HepG2 (cell line): ENCODE measurements around the gene ITCH. TPM values are rescaled to one million over a fixed set of nuclear protein-coding genes. Genes with fewer than 3 reads are reported as not detected.

Experiments
- CEBPG ChIP-seq: IDR thresholded peaks from 2 replicates; pipeline ENCODE4 v1.6.1; 2016
- CHCHD3 ChIP-seq: sonication (generic); formaldehyde crosslinking; IDR thresholded peaks from 2 replicates; pipeline ENCODE4 v1.8.0; 2022; ENCODE audit warnings: mild to moderate bottlenecking, missing genetic modification reagents, moderate library complexity
- FOSL2 ChIP-seq: sonication (generic); formaldehyde crosslinking; IDR thresholded peaks from 2 replicates; pipeline ENCODE4 v1.4.0; 2020; ENCODE audit warnings: missing genetic modification reagents
- IRF2 ChIP-seq: IDR thresholded peaks from 2 replicates; pipeline ENCODE4 v1.6.1; 2018; ENCODE audit warnings: missing genetic modification reagents, missing compliant biosample characterization
- MEIS1 ChIP-seq: sonication (generic); formaldehyde crosslinking; IDR thresholded peaks from 2 replicates; pipeline ENCODE4 v1.9.0; 2021; ENCODE audit warnings: mild to moderate bottlenecking, missing genetic modification reagents, moderate library complexity, borderline replicate concordance
- MEIS2 ChIP-seq: sonication (generic); formaldehyde crosslinking; IDR thresholded peaks from 2 replicates; pipeline ENCODE4 v1.9.0; 2021; ENCODE audit warnings: mild to moderate bottlenecking, missing genetic modification reagents
- MTA3 ChIP-seq: sonication (generic); formaldehyde crosslinking; IDR thresholded peaks from 2 replicates; pipeline ENCODE4 v1.4.0; 2020; ENCODE audit warnings: missing genetic modification reagents
- MXI1 ChIP-seq: IDR thresholded peaks from 3 replicates; pipeline ENCODE4 v1.6.1; 2012; ENCODE audit warnings: low read depth, low read length, inconsistent platforms, borderline replicate concordance
- NCOR1 ChIP-seq: fragments of 200-600 bp; sonication (generic); IDR thresholded peaks from 2 replicates; pipeline ENCODE4 v1.7.0; 2017; ENCODE audit warnings: antibody characterized with exemption, low read length, borderline replicate concordance
- NONO ChIP-seq, 2 experiments: fragments of 450-650 bp in 1 of 2; sonication (generic) in 1 of 2; formaldehyde crosslinking in 1 of 2; IDR thresholded peaks in 1 of 2; conservative IDR thresholded peaks in 1 of 2; 2 replicates each; pipeline versions ENCODE4 v1.6.1 to v1.8.0; 2017 to 2022; ENCODE audit warnings: mild to moderate bottlenecking in 1 of 2, missing genetic modification reagents in 1 of 2, moderate library complexity in 1 of 2
- PAF1 ChIP-seq: IDR thresholded peaks from 2 replicates; pipeline ENCODE4 v1.6.1; 2016; ENCODE audit warnings: missing genetic modification reagents, missing compliant biosample characterization
- PATZ1 ChIP-seq: sonication (generic); formaldehyde crosslinking; IDR thresholded peaks from 2 replicates; pipeline ENCODE4 v1.4.0; 2020; ENCODE audit warnings: missing genetic modification reagents
- SAP130 ChIP-seq: IDR thresholded peaks from 2 replicates; pipeline ENCODE4 v1.6.1; 2016; ENCODE audit warnings: low read depth
- SMC3 ChIP-seq: IDR thresholded peaks from 2 replicates; pipeline ENCODE4 v1.6.1; 2011; ENCODE audit warnings: low read length, improper control_type of control experiment
- SYNCRIP ChIP-seq: fragments of 200-400 bp; formaldehyde crosslinking; IDR thresholded peaks from 2 replicates; pipeline ENCODE4 v1.6.1; 2018; ENCODE audit warnings: mild to moderate bottlenecking, low read depth, low read length; ENCODE audit not compliant: insufficient read depth
- TGIF2 ChIP-seq: IDR thresholded peaks from 2 replicates; pipeline ENCODE4 v1.6.1; 2016; ENCODE audit warnings: control low read depth, missing compliant biosample characterization
- THAP11 ChIP-seq: IDR thresholded peaks from 2 replicates; pipeline ENCODE4 v1.6.1; 2016; ENCODE audit warnings: missing biosample characterization, missing genetic modification reagents
- THRA ChIP-seq: sonication (generic); formaldehyde crosslinking; IDR thresholded peaks from 2 replicates; pipeline ENCODE4 v1.4.0; 2020; ENCODE audit warnings: missing genetic modification reagents, borderline replicate concordance
- XRCC5 ChIP-seq: fragments of 200-400 bp; formaldehyde crosslinking; optimal IDR thresholded peaks from 2 replicates; pipeline ENCODE3; 2017; ENCODE audit warnings: mild to moderate bottlenecking, low read length
- ZBTB33 ChIP-seq: sonication (generic); formaldehyde crosslinking; IDR thresholded peaks from 2 replicates; pipeline ENCODE4 v1.4.0; 2020; ENCODE audit warnings: missing genetic modification reagents
- ZBTB38 ChIP-seq: sonication (generic); formaldehyde crosslinking; IDR thresholded peaks from 2 replicates; pipeline ENCODE4 v1.5.1; 2020; ENCODE audit warnings: mild to moderate bottlenecking, missing genetic modification reagents
- ZKSCAN8 ChIP-seq: IDR thresholded peaks from 2 replicates; pipeline ENCODE4 v1.6.1; 2016; ENCODE audit warnings: borderline replicate concordance, missing genetic modification reagents, missing compliant biosample characterization
- ZNF207 ChIP-seq: fragments of 450-650 bp; IDR thresholded peaks from 2 replicates; pipeline ENCODE4 v1.6.1; 2016; ENCODE audit warnings: antibody characterized with exemption, borderline replicate concordance
- ZNF24 ChIP-seq: fragments of 450-650 bp; IDR thresholded peaks from 2 replicates; pipeline ENCODE4 v1.6.1; 2017; ENCODE audit warnings: antibody characterized with exemption, mild to moderate bottlenecking
- ZNF557 ChIP-seq: sonication (generic); formaldehyde crosslinking; IDR thresholded peaks from 2 replicates; pipeline ENCODE4 v1.4.0; 2020; ENCODE audit warnings: missing genetic modification reagents
- ZNF614 ChIP-seq: IDR thresholded peaks from 2 replicates; pipeline ENCODE4 v1.6.1; 2018; ENCODE audit warnings: missing biosample characterization, missing genetic modification reagents, inconsistent platforms, borderline replicate concordance
- ZSCAN25 ChIP-seq: sonication (generic); formaldehyde crosslinking; IDR thresholded peaks from 2 replicates; pipeline ENCODE4 v1.8.0; 2022; ENCODE audit warnings: mild to moderate bottlenecking, missing genetic modification reagents
- ZSCAN9 ChIP-seq: IDR thresholded peaks from 2 replicates; pipeline ENCODE4 v1.6.1; 2016; ENCODE audit warnings: borderline replicate concordance
- polyA plus RNA-seq, 8 experiments: library from polyadenylated mRNA; depleted of rRNA in 3 of 8; stranded (reverse) in 7 of 8; unstranded in 1 of 8; fragments of >200 nt; fragmentation: Illumina TruSeq in 4 of 8; extraction: Trizol in 4 of 8; gene quantifications; 2 replicates each; pipeline versions ENCODE4 v1.2.1 to v1.2.3, GENCODE V29; 2011 to 2016; ENCODE audit warnings: low read depth in 4 of 8, missing spikeins in 1 of 8, mixed read lengths in 1 of 8; ENCODE audit not compliant: insufficient read depth in 1 of 8
- total RNA-seq, 5 experiments: library from RNA; depleted of rRNA; stranded (reverse); fragments of >200 nt; fragmentation: Illumina TruSeq; extraction: Trizol; gene quantifications; 2 replicates each; pipeline ENCODE4 v1.2.3, GENCODE V29; 2016; ENCODE audit warnings: low read depth in 1 of 5

The ITCH gene
- total and polyA plus RNA-seq, 2 of the 13 experiments (the other 11 are each of a cell fraction or from before 2014, with no cell fraction given) = 20.5 to 112 TPM

- peak; percentile 71 for TF ChIP-seq PATZ1 (CRISPR knock-in tag)
- TF ChIP-seq ZNF24 = no peak
- TF ChIP-seq ZKSCAN8 (CRISPR knock-in tag) = 0 out of 2 replicates have a peak, but pooled peaks have one; percentile 39
- peak; percentile 60 for TF ChIP-seq SMC3
- peak; percentile 79 for TF ChIP-seq ZBTB38 (CRISPR knock-in tag)
- 0 out of 3 replicates have a peak, but pooled peaks have one; percentile 45 for TF ChIP-seq MXI1
- peak; percentile 59 for TF ChIP-seq FOSL2 (CRISPR knock-in tag)
- TF ChIP-seq THRA (CRISPR knock-in tag) = peak; percentile 47; the same call in 1 of the 2 replicates
- 0 out of 2 replicates have a peak, but pooled peaks have one; percentile 51 for TF ChIP-seq ZNF614 (CRISPR knock-in tag)
- TF ChIP-seq ZBTB33 = peak; percentile 95
- TF ChIP-seq IRF2 (CRISPR knock-in tag) = peak; percentile 53; the same call in 1 of the 2 replicates
- peak; percentile 52; the same call in 1 of the 2 replicates for TF ChIP-seq ZSCAN9
- TF ChIP-seq NONO (IDR thresholded peaks at IDR 0.05) = no peak
- TF ChIP-seq NONO (CRISPR knock-in tag; conservative IDR thresholded peaks at IDR 0.05) = 0 out of 2 replicates have a peak, but pooled peaks have one; percentile 28
- TF ChIP-seq ZNF207 = no peak
- TF ChIP-seq CEBPG = peak; percentile 46; the same call in 1 of the 2 replicates
- peak; percentile 74 for TF ChIP-seq SAP130 (CRISPR knock-in tag)
- TF ChIP-seq ZSCAN25 (CRISPR knock-in tag) = no peak
- TF ChIP-seq ZNF557 (CRISPR knock-in tag) = no peak
- peak; percentile 57 for TF ChIP-seq XRCC5
- no peak for TF ChIP-seq CHCHD3
- 0 out of 2 replicates have a peak, but pooled peaks have one; percentile 45 for TF ChIP-seq MEIS1 (CRISPR knock-in tag)
- no peak for TF ChIP-seq MTA3 (CRISPR knock-in tag)
- peak; percentile 71 for TF ChIP-seq THAP11 (CRISPR knock-in tag)
- TF ChIP-seq PAF1 (CRISPR knock-in tag) = no peak
- no peak for TF ChIP-seq SYNCRIP
- no peak for TF ChIP-seq NCOR1
- TF ChIP-seq TGIF2 (CRISPR knock-in tag) = peak; percentile 81; the same call in 1 of the 2 replicates
- TF ChIP-seq MEIS2 (CRISPR knock-in tag) = 0 out of 2 replicates have a peak, but pooled peaks have one; percentile 43
Measured at GRCh38 chr20:34473262-34473883, 110.3 kb downstream of the ITCH start (continued).
